Activated CD8-positive, alpha-beta memory T cell treated with anti-CD3 and anti-CD28 coated beads, Interleukin-2, amount 50 U/mL, for 1 hour (primary cell): ENCODE results near the gene RAB36.

Source experiments
- DNase-seq: peaks from one replicate; pipeline ENCODE4 v3.0.0-alpha.2; 2020; ENCODE audit errors: extremely low read depth

The RAB36 gene, protein sequence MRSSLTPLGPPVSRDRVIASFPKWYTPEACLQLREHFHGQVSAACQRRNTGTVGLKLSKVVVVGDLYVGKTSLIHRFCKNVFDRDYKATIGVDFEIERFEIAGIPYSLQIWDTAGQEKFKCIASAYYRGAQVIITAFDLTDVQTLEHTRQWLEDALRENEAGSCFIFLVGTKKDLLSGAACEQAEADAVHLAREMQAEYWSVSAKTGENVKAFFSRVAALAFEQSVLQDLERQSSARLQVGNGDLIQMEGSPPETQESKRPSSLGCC

DNA sequence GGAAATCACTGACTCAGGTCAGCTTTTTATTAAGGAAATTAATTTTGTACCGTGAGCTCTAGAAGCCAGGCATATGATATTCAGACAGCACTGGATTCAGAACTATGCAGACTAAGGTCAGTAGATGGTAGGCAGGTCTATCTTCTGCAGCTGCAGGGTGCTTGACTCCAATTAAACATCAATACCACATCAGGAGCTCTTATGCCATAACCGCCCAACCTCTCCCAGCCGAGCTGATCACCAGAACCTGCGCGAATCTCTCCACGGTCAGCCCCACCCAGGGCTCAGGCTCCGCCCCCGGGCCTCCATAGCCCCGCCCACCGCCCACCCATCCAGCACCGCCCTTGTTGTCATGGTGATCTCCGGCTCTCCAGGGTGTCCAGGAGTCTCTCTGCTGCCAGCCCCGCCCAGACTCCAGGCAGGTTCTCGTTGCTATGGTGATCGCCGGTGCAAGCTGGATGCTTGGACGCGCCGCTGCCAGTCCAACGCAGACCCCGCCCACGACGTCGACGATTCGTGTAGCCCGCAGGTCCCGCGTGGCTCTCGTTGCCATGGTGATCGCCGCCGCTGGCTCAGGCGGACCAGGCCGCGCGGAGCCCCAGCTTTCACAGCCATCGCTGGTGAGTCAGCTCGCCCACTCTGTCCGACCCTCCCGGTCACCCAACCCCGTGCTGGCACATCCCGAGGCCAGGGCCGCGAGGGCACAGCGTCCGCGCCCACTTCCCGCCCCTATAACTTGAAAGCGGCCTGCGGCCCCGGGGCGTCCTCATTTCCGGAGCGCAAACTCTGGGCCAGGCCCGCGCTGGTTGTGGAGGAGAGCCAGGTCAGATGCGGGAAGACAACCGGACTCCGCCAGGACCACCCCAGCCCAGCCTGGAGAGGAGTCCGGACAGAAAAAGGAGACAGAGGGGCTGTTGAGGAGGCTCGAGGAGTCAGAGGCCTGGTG is at the start of gene RAB36:
Gene RAB36, plus strand, starts transcription at position 546 of the 946 bp plus-strand sequence. CDS start 1,140 bp downstream, outside the sequence.
- peak; percentile 96 for DNase-seq

DNA sequence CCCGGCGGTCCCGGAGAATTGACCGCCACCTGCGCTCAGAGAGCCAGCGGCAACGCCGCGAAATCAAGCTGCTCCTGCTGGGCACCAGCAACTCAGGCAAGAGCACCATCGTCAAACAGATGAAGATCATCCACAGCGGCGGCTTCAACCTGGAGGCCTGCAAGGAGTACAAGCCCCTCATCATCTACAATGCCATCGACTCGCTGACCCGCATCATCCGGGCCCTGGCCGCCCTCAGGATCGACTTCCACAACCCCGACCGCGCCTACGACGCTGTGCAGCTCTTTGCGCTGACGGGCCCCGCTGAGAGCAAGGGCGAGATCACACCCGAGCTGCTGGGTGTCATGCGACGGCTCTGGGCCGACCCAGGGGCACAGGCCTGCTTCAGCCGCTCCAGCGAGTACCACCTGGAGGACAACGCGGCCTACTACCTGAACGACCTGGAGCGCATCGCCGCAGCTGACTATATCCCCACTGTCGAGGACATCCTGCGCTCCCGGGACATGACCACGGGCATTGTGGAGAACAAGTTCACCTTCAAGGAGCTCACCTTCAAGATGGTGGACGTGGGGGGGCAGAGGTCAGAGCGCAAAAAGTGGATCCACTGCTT is 49.4 kb upstream of the RAB36 start:
- DNase-seq, result no peak

DNA sequence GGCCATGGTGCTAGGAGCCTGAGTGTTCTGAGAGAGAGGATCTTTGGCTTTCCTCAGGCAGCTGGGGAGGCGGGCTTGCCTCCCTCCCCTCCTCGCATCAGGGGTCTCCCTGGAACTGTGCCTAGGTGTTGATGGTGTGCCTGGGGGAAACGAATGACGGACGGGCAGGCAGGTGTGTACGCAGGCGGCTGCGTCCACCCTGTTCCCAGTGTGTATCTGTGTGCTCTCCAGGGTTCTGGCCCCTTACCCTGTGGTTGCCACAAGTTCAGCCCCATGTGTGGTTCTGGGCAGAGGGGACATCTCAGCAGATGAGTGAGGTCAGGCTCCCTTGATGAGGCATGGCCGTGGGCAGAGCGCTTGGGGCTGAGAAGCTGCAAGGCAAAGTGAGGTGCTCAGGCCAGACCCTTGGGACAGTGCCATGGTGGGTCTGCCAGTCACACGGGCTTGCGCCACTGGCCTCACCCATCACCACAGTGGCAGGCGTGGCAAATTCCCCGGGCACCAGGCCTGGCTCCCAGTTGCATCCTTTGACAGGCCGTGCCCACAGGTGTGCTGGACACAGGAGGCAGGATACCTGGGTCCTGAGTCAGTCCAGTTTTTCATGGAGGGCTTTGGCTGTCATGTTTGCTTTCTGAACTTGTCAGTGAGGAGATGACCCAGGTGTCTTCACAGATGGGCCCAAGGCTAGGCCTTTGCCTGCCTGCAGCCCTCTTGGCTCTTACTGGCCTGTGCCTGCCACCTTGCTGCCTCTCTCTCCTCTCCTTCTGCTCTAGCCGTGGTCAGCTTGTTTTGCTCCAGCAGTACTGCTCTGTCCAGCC is 47.7 kb upstream of the RAB36 start:
- no peak for DNase-seq

DNA sequence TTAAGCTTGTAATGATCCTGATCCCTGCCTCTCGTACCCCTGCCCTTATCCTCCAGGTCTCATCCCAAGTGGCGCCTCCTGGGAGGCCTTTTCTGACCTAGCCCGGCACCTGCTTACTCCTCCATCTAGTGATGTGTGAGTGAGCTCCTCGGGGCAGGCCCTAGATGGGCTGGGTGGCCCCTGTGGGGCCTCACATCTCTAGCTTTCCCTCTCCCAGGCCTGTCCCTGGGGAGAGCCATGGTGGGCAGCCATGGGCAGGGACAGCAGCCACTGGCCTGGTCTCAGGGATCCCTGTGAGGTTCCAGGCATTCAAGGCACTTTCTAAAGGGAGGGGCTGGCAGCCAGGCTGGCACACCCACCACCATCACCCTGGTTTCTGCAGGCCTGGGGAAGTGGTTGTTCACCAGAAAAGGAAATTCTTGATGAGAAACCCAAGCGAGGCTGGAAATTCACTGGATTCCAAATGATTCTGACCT is 47.0 kb upstream of the RAB36 start:
- no peak for DNase-seq

DNA sequence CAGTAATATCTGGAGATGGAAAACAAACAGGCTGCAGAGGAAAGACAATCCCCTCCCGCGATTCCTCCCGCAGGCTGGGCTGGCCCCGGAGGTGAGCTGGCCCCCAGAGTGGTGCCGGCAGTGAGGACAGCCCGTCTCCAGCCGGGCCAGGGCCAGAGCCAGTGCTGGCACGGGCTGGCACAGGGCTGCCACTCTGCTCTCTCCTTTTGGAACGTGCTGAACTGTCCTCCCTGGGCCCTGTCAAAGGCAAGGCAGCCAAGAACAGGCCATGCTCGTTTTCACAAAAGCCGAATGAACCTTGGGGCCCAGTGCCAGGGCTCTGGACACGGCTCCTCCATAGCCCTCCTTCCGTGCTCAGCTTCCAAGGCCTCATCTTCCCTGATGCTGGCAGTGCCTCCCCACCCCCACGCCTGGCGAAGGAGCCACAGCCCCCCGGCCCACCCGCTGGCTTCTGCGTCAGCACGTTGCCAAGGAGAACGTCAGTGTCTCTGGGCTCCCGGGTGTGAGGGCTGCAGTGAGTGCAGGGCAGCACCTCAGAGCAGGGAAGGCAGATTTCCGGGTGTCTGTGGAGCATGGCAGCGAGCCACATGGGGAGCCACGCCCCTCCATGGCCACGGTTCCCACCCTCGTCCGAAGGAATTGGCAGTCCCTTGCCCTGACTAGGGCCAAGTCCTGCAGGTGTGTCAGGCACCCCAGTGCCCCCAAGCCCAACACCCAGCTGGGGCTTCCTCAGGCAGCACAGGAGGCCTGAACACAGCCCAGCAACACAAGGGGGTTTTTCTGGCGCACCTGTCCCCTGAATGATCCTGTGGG is 46.4 kb upstream of the RAB36 start:
- no peak for DNase-seq

DNA sequence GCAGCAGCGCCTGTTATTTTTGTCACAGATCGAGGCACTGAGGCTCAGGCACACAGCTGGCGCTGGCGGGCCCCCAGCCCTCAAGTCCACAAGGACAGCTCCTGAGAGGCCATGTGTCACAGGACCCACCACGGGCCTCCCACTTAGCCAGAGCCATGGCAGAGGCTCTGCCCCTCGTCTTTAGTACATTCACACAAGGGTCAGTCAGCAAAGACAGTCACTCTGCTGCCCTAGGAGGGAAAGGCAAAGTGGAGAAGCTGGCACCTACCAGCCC is 45.8 kb upstream of the RAB36 start:
- no peak for DNase-seq

DNA sequence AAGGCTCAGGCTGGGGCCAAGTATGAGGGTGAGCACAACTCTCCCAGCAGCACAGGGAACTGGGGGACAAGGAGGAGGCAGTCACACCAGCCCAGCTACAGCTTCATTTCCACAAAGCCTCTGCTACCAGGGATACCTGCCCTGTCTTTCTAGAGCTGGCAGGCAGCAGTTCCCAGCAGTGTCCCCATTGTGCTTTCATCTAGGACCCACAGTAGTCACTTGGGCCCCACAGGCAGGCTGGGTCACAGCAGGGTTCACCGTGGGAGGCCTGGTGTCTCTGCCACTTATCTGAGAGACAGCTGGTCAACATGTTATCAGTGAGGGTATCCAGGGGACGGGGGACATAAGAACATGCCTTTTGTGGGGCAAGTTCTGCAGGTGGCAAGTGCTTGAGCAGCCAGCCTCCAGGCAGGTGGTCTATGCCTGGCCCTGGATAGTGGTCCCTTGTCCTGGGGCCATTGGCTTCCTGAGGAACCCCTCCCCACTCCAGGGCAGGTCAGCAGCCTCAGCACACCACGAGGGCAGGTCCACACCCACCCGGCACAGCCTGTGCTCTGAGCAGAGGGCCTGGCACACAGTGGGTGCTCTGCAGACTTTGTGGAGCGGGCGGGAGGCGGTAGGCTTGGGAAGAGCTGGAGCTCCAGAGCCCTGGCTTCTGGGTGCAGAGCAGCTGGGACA is 45.0 kb upstream of the RAB36 start:
- no peak for DNase-seq

DNA sequence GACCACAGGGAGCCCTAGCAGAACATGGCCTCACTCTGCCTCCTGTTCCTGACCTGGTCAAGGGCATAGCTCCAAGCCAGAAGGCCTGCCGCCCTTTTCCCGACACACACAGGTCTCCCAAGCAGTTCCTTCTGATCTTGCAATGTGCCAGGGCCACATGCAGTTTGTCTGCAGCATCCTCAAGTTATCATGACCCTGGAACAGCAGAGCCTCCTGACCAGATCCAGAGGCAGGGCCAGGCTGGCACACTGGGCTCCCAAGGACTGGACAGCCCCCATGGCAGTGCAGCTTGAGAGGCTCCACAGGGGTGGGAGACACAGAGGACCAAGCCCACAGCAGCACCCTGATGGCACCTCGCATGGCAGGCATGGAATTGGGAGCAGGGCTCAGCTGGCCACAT is 43.8 kb upstream of the RAB36 start:
- DNase-seq, result no peak

DNA sequence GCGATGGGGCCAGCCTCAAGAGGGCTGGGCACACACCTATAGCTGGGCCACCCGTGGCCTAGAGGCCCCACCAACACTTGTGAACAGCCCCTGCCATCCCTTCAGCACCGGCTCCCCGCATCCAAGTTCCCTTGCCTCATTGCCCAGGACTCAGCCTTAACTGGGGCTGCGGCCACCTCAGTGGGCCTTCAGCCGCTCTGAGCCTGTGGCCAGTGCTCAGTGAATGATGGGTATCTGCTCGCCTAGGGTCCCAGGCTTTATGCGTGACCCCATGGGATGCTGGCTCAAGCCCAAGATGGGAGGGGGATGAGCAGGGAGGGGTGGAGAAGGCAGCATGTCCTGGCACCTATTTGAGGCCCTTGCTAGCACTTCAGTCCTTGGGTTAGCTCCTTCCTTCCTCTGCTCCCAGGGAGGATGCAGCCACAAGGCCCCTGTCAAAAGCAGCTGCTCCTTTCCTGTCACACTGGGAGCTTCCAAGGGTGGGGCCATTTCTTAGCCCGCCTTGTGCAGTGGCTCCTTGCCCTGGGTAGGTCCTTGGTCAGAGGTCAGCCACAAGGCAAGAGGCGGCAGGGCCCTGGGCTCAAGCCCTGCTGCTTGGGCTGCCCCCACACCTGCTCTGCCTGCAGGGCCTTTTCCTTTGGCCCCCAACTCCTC is 43.1 kb upstream of the RAB36 start:
- no peak for DNase-seq

DNA sequence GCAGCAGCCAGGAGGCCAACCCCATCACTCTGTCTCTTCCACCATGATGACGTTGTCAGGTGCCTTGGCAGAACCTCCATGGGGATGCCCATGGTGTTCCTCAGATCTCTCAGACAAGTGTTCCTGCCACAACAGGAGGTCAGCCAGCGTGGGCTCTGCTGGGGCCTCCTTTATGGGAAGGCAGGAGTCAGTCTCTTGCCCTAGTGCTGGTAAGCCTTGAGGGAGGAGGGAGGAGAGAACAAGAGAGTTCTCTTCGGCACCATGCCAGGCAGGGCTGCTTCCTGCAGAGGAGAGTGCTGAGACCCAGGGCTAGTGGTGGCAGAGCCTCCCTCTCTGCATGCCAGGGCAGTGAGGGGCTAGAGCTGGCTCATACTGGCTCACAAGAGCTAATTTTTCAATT is 42.5 kb upstream of the RAB36 start:
- DNase-seq, result no peak

DNA sequence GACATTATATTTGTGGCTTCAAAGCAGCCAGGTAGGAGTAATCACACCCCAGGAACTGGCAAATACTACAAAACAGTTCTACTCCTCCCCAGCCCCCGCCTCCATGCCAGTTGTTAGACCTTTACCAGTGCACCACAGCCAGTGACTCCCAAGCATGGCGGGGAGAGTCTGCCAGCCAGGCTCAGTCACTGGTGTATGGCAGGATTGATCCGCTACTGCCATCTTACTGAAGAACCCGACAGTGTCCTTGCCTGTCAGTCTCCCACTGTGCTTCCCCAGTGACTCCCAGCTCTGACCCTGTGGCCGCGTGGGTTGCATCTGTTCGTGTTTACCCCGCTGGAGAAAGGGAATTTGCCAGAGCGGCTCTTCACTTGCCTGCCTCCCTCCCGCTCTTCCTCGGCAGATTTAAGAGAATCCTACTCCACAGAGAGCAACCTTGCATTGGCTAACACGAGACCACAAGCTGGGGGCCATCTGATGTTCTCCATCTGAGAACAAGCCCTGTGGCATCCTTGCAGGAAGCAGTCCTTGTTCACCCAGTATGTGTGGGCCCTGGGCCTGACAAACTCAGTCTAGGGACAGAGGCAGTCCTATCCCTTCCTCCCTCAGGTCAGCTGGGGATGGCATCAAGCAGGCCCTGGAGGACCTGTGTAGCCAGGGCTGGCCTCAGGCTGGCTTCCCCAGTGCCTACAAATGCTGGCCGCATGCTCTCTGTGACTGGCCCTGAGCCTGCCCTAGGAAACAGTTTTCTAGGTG is 41.9 kb upstream of the RAB36 start:
- DNase-seq, result no peak

DNA sequence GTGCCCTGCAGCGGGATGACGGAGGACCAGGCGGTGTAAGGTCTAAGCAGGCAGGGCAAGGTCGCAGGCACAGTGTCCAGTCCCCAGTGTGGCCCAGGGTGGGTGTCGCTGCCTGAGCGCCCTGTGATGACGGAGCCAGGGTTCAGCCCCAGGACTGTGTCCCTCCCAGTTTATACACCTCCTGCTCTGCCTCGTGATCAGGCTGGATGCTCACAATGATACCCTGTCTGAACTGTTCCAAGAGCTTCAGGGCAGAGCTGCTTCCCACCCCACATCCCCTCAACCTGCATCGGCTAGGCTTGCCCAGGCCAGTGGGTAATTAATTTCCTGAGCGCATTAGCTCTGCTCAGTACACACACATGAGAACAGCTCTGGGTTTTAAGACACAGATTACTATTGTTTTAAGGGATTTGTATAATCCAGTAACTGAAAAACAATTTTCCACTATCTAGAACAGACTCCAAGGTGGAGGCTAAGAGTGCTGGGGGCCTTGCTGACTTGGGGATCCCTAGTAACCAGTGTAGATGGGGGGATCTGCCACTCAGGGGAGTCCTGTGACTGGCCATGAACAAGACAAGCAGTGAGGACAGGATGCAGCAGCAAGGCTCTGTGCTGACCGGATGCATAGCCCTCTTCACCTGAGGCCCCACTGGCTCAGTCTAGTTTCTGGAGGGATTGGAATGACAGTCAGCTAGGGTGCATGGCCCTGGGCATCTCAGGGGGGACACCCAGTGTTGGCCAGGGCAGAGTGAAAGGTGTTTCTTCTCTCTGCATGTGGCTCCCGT is 40.9 kb upstream of the RAB36 start:
- no peak for DNase-seq

DNA sequence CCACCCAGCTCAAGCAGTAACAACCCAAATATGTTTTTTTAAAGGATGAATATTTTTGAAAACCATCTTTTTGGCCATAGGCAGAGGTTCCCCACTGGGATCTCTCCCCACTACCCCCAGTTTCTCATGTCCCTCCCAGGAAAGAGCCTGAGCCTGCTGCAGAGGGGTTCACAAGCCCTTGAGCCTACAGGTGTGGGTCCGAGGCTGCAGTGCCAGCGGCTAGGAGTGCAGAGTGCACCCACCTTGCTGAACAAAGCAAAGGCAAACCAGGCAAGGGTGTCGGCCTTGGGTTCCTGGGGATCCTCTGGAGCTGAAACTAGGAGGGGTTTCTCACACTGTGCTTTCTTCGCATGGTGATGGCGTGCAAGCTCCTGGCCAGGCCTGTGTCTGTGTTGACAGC is 40.0 kb upstream of the RAB36 start:
- no peak for DNase-seq

DNA sequence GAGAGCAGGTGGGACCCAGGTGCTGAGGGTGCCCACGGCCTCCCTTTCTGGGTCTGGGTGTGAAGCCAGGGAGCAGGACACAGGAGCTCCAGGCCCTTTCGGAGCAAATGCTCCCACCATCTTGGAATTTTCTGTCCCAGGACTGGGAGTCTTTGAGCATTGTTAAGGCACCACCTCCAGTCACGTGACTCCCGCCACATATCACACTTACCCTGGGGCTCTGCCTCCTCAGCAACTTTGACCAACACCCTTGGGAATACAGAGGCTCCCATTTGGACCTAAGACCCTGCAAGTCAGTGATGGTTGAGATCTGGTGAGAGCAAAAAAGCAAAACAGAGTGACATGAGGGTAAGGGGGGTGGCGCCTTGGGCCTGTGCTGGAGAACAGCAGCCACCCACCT is 39.4 kb upstream of the RAB36 start:
- DNase-seq, result no peak

DNA sequence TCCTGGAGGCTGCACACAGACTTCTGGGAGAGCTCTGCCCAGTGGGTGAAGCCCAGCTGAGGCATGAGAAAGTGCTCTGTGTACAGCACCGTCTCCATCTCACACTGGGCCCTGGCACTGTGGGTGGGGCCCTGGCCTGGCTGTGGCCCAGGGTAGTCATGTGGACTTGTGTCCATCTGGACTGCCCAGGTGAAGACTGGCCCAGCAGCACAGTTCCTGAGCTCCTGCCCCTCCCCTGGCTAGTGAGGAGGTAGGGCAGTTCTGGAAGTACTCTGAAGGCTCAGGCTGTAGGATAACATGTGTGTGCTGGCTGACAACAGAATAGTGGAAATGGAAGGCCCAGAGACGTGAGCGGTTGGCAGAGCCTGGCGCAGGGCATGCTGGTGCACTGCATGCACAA is 38.9 kb upstream of the RAB36 start:
- no peak for DNase-seq

DNA sequence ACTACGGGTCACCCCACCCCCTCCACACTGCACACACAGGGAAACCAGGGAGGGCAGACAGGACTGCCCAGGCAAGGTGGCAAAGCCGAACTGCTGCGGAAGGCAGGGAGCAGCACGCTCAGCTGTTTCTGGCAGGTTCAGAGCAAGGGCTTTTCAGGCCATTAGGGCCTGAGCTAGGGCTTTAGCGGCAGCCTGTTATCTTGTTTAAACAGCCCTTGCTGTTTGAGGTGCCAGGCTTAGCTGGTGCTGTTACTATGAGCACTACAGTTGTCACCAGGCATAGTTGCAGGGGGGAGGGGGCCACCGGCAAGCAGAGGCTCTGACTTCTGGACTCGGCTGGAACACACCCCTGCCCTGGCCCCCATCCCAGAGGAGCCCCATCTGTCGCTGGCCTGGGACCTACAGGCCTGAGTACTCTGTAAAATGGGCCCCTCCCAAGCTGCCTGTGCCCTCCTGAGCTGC is 38.3 kb upstream of the RAB36 start:
- no peak for DNase-seq

DNA sequence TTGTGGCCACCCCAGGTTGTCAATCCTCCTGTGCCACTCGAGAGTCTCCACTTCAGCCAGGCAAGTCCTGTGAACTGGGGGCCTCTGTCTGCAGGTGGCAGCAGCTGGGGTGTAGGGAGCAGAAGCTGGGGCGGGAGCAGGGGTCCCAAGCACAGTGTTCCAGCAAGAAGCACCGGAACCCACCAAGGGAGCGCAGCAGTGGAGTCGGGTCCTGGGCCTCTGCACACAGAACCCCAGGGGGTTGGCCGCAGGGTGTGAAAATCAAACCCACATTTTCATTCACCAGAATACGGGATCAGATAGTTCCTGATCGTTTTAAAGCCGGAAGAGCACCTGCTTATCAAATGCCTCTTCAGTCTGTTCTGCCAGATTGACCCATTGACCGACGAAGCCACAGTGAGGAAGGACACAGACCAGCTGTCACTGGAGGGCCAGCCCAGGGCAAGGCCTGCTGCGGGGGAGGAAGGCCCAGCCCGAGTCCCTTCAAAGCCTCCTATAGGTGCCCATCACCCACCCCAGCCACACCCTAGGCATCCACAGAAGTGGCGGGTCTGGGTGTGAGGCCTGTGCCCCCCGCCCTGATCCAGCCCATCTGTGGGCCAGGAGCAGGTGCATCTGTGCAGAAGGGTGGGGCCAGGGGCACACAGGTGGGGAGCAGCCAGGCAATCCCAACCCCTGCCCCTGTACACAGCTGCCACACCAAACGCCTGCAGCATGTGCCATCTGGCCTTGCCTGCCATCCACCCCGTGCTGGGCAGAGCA is 37.6 kb upstream of the RAB36 start:
- no peak for DNase-seq
